PC-3 (cell line): ENCODE measurements around the gene CLN6. TPM values are rescaled to one million over a fixed set of nuclear protein-coding genes. Genes with fewer than 3 reads are reported as not detected.

Experiments used
- ATAC-seq: fragments of 200-7000 bp; cut with Tn5 transposase; 2 replicates; pipeline ENCODE4 v1.9.1; 2020; ENCODE audit warnings: mild to moderate bottlenecking, moderate library complexity
- BruUV-seq: library from RNA; stranded (reverse); fragments of 400-500 nt; replicated peaks from 2 replicates; lab custom pipeline; 2021; lab: Mats Ljungman, UMichigan
- CTCF ChIA-PET: fragments of 300-600 bp; sonication (Branson Sonifier 250); formaldehyde crosslinking; loops from one replicate; lab custom pipeline; 2022; ENCODE audit warnings: antibody characterized with exemption; lab: Charles Lee
- POLR2A ChIA-PET: fragments of 300-600 bp; sonication (Branson Sonifier 250); formaldehyde crosslinking; loops from one replicate; lab custom pipeline; 2022; ENCODE audit warnings: antibody characterized with exemption; ENCODE audit not compliant: unreplicated experiment; lab: Charles Lee
- DNase-seq: peaks from one replicate; pipeline ENCODE4 v3.0.0-alpha.2; 2015
- H2AFZ ChIP-seq: fragments of 300-600 bp; sonication (generic); 2 replicates; pipeline ENCODE4 v1.6.0; 2016; ENCODE audit warnings: antibody characterized with exemption, low read length
- H3F3A ChIP-seq: fragments of 300-600 bp; sonication (generic); one replicate; pipeline ENCODE4 v1.6.0; 2017; ENCODE audit warnings: antibody characterized with exemption, low read length, control low read depth, mild to moderate bottlenecking; ENCODE audit not compliant: unreplicated experiment
- H3K27ac ChIP-seq: fragments of 300-600 bp; sonication (generic); 2 replicates; pipeline ENCODE4 v1.5.1; 2016; ENCODE audit warnings: mild to moderate bottlenecking, low read length
- H3K27me3 ChIP-seq: fragments of 300-600 bp; sonication (generic); 2 replicates; pipeline ENCODE4 v1.6.1; 2016; ENCODE audit warnings: low read length, mixed read lengths
- H3K36me3 ChIP-seq: fragments of 300-600 bp; sonication (generic); 2 replicates; pipeline ENCODE4 v1.6.1; 2016; ENCODE audit warnings: low read depth, mixed run types, low read length, mixed read lengths
- H3K4me1 ChIP-seq: fragments of 300-600 bp; sonication (generic); 2 replicates; pipeline ENCODE4 v1.5.1; 2016; ENCODE audit warnings: low read length; ENCODE audit not compliant: insufficient read depth
- H3K4me2 ChIP-seq: fragments of 300-600 bp; sonication (generic); 2 replicates; pipeline ENCODE4 v1.6.0; 2016; ENCODE audit warnings: low read length
- H3K4me3 ChIP-seq: fragments of 300-600 bp; sonication (generic); 2 replicates; pipeline ENCODE4 v1.5.1; 2016; ENCODE audit warnings: mild to moderate bottlenecking, low read length, mixed read lengths
- H3K79me2 ChIP-seq: fragments of 300-600 bp; sonication (generic); 2 replicates; pipeline ENCODE4 v1.6.1; 2017; ENCODE audit warnings: low read length, mixed read lengths
- H3K9ac ChIP-seq: fragments of 300-600 bp; sonication (generic); 2 replicates; pipeline ENCODE4 v1.6.0; 2016; ENCODE audit warnings: mild to moderate bottlenecking, low read length
- H3K9me2 ChIP-seq: fragments of 300-600 bp; sonication (generic); replicated peaks from 2 replicates; pipeline ENCODE4 v1.6.1; 2016; ENCODE audit warnings: mixed run types, low read length, mixed read lengths
- H3K9me3 ChIP-seq: fragments of 300-600 bp; sonication (generic); 2 replicates; pipeline ENCODE4 v1.6.1; 2016; ENCODE audit warnings: low read length, mixed read lengths
- H4K20me1 ChIP-seq: fragments of 300-600 bp; sonication (generic); 2 replicates; pipeline ENCODE4 v1.6.1; 2016; ENCODE audit warnings: low read length, mixed read lengths
- EZH2 ChIP-seq: fragments of 300-600 bp; sonication (generic); IDR thresholded peaks from one replicate; pipeline ENCODE4 v1.6.1; 2017; ENCODE audit warnings: antibody characterized with exemption, mild to moderate bottlenecking, low read length; ENCODE audit not compliant: unreplicated experiment
- EZH2phosphoT487 ChIP-seq: fragments of 300-600 bp; sonication (generic); IDR thresholded peaks from 2 replicates; pipeline ENCODE4 v1.6.1; 2018; ENCODE audit warnings: mild to moderate bottlenecking, antibody characterized with exemption, low read length, borderline replicate concordance
- intact Hi-C: fragments of 100-400 bp; cut with micrococcal nuclease; formaldehyde crosslinking; loops from 2 replicates; pipeline ENCODE4 v1.9.0; 2023
- total RNA-seq: library from RNA; depleted of rRNA; stranded (reverse); fragments of >200 nt; gene quantifications from 2 replicates; pipeline ENCODE4 v1.2.3, GENCODE V29; 2014
- TF ChIP-seq, protein P1 (sequence below): fragments of 300-600 bp; sonication (generic); conservative IDR thresholded peaks from 2 replicates; pipeline ENCODE4 v1.5.1; 2017; ENCODE audit warnings: antibody characterized with exemption, low read depth, mild to moderate bottlenecking, low read length

Gene CLN6
- total RNA-seq, 1 experiment from 2014 or later: 33.4 TPM

DNA sequence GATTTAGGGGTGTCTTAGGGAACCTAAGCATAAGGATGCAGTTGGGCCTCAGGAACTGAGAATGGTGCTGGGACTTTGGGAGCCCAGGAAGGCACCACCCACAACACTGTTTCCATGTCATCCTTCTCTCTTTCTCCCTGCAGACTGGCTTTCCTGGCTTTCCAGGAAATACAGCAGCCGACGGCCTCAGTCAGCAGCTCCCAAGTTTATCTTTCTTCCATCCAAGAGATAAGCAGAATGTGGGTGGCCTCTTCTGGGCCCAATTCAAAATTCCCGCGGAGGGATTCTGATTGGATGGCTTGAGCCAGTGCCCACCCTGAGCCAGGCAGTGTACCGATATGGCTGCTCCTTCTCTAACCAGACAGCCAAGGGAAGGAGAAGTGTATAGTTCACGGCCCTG is 4.5 kb upstream of the CLN6 start:
- Histone ChIP-seq H3K36me3 (no peaks in the 10 kb centered on the region), H3K79me2 (peaks cover 4% of the 10 kb centered on the region), H3K4me3 (no peak overlapping the region), H4K20me1 (no peaks in the 10 kb centered on the region), H3K27ac (no peak overlapping the region), H3K9ac (no peak overlapping the region), H3K27me3 (no peaks in the 10 kb centered on the region), H3K9me3 (no peaks in the 10 kb centered on the region), H3K4me1 (peaks cover 7% of the 10 kb centered on the region; the same call in 1 of the 2 replicates), H3K9me2 (no peaks in the 10 kb centered on the region), H3F3A (no peaks in the 10 kb centered on the region), H2AFZ (no peak overlapping the region), H3K4me2 (no peak overlapping the region)
- ChIA-PET POLR2A (no interaction called here), CTCF (no interaction called here)
- intact Hi-C loops: no loop called here
- BruUV-seq: no TSS peak
- ATAC-seq: no peak
- no peak for DNase-seq
- TF ChIP-seq EZH2phosphoT487: no peak
- no peak for TF ChIP-seq EZH2
- TF ChIP-seq, protein P1, sequence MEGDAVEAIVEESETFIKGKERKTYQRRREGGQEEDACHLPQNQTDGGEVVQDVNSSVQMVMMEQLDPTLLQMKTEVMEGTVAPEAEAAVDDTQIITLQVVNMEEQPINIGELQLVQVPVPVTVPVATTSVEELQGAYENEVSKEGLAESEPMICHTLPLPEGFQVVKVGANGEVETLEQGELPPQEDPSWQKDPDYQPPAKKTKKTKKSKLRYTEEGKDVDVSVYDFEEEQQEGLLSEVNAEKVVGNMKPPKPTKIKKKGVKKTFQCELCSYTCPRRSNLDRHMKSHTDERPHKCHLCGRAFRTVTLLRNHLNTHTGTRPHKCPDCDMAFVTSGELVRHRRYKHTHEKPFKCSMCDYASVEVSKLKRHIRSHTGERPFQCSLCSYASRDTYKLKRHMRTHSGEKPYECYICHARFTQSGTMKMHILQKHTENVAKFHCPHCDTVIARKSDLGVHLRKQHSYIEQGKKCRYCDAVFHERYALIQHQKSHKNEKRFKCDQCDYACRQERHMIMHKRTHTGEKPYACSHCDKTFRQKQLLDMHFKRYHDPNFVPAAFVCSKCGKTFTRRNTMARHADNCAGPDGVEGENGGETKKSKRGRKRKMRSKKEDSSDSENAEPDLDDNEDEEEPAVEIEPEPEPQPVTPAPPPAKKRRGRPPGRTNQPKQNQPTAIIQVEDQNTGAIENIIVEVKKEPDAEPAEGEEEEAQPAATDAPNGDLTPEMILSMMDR: no peak

DNA sequence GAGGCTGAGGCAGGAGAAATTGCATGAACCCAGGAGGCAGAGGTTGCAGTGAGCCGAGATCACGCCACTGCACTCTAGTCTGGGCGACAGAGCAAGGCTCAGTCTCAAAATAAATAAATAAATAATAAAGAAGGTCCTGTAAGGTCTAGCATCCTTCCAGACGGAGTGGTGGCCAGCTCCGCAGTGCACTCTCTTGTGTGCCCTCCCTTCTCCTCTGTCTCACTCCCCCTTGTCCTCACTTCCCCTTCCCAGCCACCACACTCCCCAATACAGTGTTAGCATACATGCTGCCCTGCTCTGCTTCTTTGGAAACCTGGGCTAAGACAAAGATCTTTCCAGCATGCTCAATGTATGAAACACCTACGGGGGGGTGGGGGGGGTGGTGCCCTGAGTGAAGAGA is 3.4 kb upstream of the CLN6 start:
- CTCF ChIA-PET: no interaction called here
- H3K36me3 ChIP-seq: no peaks in the 10 kb centered on the region
- H3K4me2 ChIP-seq: no peak overlapping the region
- no peak overlapping the region for H2AFZ ChIP-seq
- H3K4me3 ChIP-seq: no peak overlapping the region
- H3K9me3 ChIP-seq: no peaks in the 10 kb centered on the region
- H3K4me1 ChIP-seq: peaks cover 9% of the 10 kb centered on the region
- no TSS peak for BruUV-seq
- H3K27ac ChIP-seq: no peak overlapping the region
- no peaks in the 10 kb centered on the region for H3F3A ChIP-seq
- H3K9me2 ChIP-seq: no peaks in the 10 kb centered on the region
- POLR2A ChIA-PET: no interaction called here
- 0 out of 2 replicates have a peak, but pooled peaks cover 7% of the 10 kb centered on the region for H4K20me1 ChIP-seq
- intact Hi-C loops: no loop called here
- no peak for TF ChIP-seq EZH2
- no peak for TF ChIP-seq EZH2phosphoT487
- TF ChIP-seq, protein P1: no peak
- H3K79me2 ChIP-seq: peaks cover 15% of the 10 kb centered on the region
- ATAC-seq (no peak), DNase-seq (no peak)
- H3K27me3 ChIP-seq: no peaks in the 10 kb centered on the region
- H3K9ac ChIP-seq: no peak overlapping the region

DNA sequence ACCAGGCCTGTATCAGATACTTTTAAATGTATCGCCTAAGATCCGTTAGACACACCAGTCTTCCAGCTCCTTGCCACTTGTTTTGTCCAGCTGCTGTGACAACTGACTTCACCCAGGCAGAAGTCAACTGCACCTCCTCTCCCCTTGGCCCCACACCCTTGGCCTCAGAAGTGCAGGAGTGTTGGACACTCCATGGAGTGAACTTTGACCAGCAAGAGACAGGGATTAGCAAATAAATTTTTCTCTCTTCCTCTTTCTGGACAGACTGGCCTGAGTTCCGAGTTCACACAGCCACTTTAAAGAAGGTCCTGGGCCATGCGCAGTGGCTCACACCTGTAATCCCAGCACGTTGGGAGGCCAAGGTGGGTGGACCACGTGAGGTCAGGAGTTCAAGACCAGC is 2.9 kb upstream of the CLN6 start:
- ChIA-PET CTCF (no interaction called here), POLR2A (no interaction called here)
- DNase-seq (no peak), ATAC-seq (no peak)
- Histone ChIP-seq H3K9ac (no peak overlapping the region), H3F3A (no peaks in the 10 kb centered on the region), H3K36me3 (no peaks in the 10 kb centered on the region), H3K4me1 (peaks cover 14% of the 10 kb centered on the region), H3K9me2 (no peaks in the 10 kb centered on the region), H3K4me2 (no peak overlapping the region), H3K9me3 (no peaks in the 10 kb centered on the region), H2AFZ (no peak overlapping the region), H3K27ac (no peak overlapping the region), H3K27me3 (no peaks in the 10 kb centered on the region), H3K4me3 (no peak overlapping the region), H3K79me2 (peaks cover 20% of the 10 kb centered on the region), H4K20me1 (0 out of 2 replicates have a peak, but pooled peaks cover 12% of the 10 kb centered on the region)
- intact Hi-C loops: no loop called here
- no peak for TF ChIP-seq EZH2
- TF ChIP-seq EZH2phosphoT487: no peak
- BruUV-seq: no TSS peak
